Natural killer cell (primary cell): Measurements from ENCODE around the gene MACROD2. TPM values are rescaled to one million over a fixed set of nuclear protein-coding genes. Genes with fewer than 3 reads are reported as not detected.

Experiments used
- ATAC-seq, 3 donors: fragments of 150-1000 bp in 2 of 3; fragments of 200-7000 bp in 1 of 3; cut with Tn5 transposase; 1 replicate in 1 of 3; 2 replicates in 2 of 3; pipeline ENCODE4 v1.10.0; 2021; ENCODE audit warnings: mild to moderate bottlenecking in 2 of 3, moderate library complexity in 2 of 3
- DNase-seq, 2 donors: peaks; one replicate each; pipeline versions ENCODE4 v3.0.0 to v3.0.0-alpha.2; 2013 to 2021; ENCODE audit warnings: mixed read lengths in 1 of 2
- H3K27ac ChIP-seq: one replicate; pipeline ENCODE4 v1.5.1; 2013; ENCODE audit warnings: mild to moderate bottlenecking, low read length
- H3K27me3 ChIP-seq: one replicate; pipeline ENCODE4 v1.6.1; 2013; ENCODE audit warnings: low read length; ENCODE audit not compliant: control insufficient read depth, insufficient read depth
- H3K36me3 ChIP-seq: one replicate; pipeline ENCODE4 v1.6.1; 2013; ENCODE audit warnings: low read length; ENCODE audit not compliant: control insufficient read depth, insufficient read depth
- H3K4me1 ChIP-seq: one replicate; pipeline ENCODE4 v1.6.1; 2013; ENCODE audit warnings: low read length; ENCODE audit not compliant: control insufficient read depth, insufficient read depth
- H3K4me3 ChIP-seq: one replicate; pipeline ENCODE4 v1.5.1; 2013; ENCODE audit warnings: low read length
- H3K9me3 ChIP-seq: one replicate; pipeline ENCODE4 v1.6.1; 2013; ENCODE audit warnings: low read length; ENCODE audit not compliant: control insufficient read depth, insufficient read depth
- H3K27ac Mint-ChIP-seq, 2 donors: one replicate each; pipeline ENCODE4 v1.8.0; 2022; ENCODE audit warnings: mild to moderate bottlenecking in 2 of 2, mixed read lengths in 2 of 2, moderate library complexity in 1 of 2
- H3K27me3 Mint-ChIP-seq, 2 donors: one replicate each; pipeline ENCODE4 v1.8.0; 2022; ENCODE audit warnings: low read depth in 2 of 2, mixed read lengths in 2 of 2
- H3K36me3 Mint-ChIP-seq: one replicate; pipeline ENCODE4 v1.8.0; 2022; ENCODE audit warnings: mixed read lengths
- H3K4me1 Mint-ChIP-seq, 2 donors: one replicate each; pipeline ENCODE4 v1.8.0; 2022; ENCODE audit warnings: mixed read lengths in 2 of 2
- H3K4me3 Mint-ChIP-seq: one replicate; pipeline ENCODE4 v1.8.0; 2022; ENCODE audit warnings: mild to moderate bottlenecking, moderate library complexity, mixed read lengths
- H3K9me3 Mint-ChIP-seq, 2 donors: one replicate each; pipeline ENCODE4 v1.8.0; 2022; ENCODE audit warnings: mixed read lengths in 2 of 2
- WGBS: methylation state at CpG from one replicate; pipeline ENCODE4 v1.1.7; 2013; ENCODE audit warnings: missing lambda C conversion rate; ENCODE audit not compliant: insufficient coverage; 5-methylcytosine and 5-hydroxymethylcytosine counted together
- intact Hi-C: fragments of 100-400 bp; cut with micrococcal nuclease; formaldehyde crosslinking; loops from one replicate; pipeline ENCODE4 v1.14.2; 2022
- total RNA-seq, 4 donors: library from RNA; stranded (reverse); fragments of 120-200 nt in 1 of 4; gene quantifications; one replicate each; pipeline versions ENCODE4 v1.2.3 to v1.2.4, GENCODE V29; 2013 to 2022
- TF ChIP-seq, protein P1 (sequence below): fragments of 200-600 bp; IDR thresholded peaks from one replicate; pipeline ENCODE4 v1.8.0; 2022; ENCODE audit warnings: antibody characterized with exemption

The MACROD2 gene
- total RNA-seq, 3 donors from 2014 or later (not counting 1 experiment from before 2014, with no cell fraction given), result 0.19 to 0.88 TPM; not detected in 1

DNA sequence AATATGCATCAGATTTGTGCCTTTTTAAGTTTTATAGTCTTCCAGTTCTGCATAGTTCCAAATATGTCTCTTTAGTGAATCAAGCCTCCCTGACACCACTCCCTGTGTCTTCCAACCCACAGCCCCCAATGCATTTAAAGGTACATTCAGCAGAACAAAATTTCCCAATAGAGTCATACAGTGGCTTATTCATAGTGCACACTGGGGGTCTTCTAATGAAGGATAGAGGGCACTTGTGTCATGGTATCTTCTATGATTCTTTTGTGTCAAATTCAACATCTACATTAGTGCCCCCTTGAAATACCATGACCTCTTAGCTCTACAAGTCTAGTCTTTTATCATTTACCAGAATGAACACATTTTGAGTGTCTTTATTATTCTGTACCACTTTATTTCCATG, 308.3 kb downstream of the MACROD2 start:
- no peaks in the 10 kb centered on the region for H3K27me3 Mint-ChIP-seq
- H3K4me3 Mint-ChIP-seq, result no peak overlapping the region
- H3K36me3 Mint-ChIP-seq, result peaks cover 9% of the 10 kb centered on the region
- intact Hi-C loops, result no loop called here
- TF ChIP-seq, protein P1, sequence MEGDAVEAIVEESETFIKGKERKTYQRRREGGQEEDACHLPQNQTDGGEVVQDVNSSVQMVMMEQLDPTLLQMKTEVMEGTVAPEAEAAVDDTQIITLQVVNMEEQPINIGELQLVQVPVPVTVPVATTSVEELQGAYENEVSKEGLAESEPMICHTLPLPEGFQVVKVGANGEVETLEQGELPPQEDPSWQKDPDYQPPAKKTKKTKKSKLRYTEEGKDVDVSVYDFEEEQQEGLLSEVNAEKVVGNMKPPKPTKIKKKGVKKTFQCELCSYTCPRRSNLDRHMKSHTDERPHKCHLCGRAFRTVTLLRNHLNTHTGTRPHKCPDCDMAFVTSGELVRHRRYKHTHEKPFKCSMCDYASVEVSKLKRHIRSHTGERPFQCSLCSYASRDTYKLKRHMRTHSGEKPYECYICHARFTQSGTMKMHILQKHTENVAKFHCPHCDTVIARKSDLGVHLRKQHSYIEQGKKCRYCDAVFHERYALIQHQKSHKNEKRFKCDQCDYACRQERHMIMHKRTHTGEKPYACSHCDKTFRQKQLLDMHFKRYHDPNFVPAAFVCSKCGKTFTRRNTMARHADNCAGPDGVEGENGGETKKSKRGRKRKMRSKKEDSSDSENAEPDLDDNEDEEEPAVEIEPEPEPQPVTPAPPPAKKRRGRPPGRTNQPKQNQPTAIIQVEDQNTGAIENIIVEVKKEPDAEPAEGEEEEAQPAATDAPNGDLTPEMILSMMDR, result no peak
- ATAC-seq (no peak), DNase-seq (no peak)
- Histone ChIP-seq H3K4me3 (no peak overlapping the region), H3K27me3 (no peaks in the 10 kb centered on the region), H3K9me3 (no peaks in the 10 kb centered on the region), H3K4me1 (no peaks in the 10 kb centered on the region), H3K36me3 (no peaks in the 10 kb centered on the region), H3K27ac (no peak overlapping the region)
- H3K4me1 Mint-ChIP-seq, result no peaks in the 10 kb centered on the region
- no peak overlapping the region for H3K27ac Mint-ChIP-seq
- H3K9me3 Mint-ChIP-seq, result peaks cover 16 to 17% of the 10 kb centered on the region in 2 donors

DNA sequence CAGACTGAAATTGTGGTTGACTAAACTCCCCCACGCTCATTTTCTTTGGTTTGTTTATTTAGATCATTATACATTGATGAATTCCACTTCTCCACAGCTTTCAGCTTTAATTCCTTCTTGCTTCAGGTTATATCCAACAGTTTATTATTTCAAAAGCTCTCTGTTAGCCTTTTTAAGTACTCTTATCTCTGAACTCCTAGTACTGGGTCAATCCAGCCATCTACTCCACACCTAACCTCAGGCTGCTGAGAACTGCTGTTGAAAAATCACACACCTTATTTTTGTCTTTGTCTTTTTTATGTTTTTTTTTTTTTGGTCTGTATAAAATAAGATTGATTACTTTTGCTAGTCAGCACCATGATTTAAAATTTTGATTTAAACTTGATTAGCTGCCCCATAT, 309.2 kb downstream of the MACROD2 start:
- 86% methylated on average over 1 of the region's 1 CpG for WGBS
- no peaks in the 10 kb centered on the region for H3K27me3 Mint-ChIP-seq
- TF ChIP-seq, protein P1, result no peak

DNA sequence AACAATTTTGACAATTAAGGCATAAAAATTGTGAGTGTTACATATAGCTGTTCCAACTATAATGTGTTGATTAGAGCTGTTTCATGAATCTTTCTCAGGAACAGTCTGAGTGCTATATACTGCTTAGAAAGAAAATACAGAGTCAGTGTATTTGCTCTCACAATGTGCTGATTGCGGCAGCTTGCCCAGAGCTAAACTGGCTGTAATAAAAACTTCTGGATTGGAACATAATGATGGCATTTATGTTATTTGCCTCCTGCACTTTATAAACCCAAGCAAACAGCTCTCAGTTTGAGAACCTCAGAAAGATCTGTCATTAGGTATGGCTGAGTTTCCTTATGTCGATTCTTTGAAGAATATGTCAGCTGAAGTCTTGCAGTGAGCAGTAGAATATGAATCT, 312.6 kb downstream of the MACROD2 start:
- no peak overlapping the region for H3K4me3 Mint-ChIP-seq
- ATAC-seq, result no peak
- TF ChIP-seq, protein P1, result no peak

More for the DNA sequence above, 309.2 kb downstream of the MACROD2 start:
- H3K27ac Mint-ChIP-seq, result no peak overlapping the region
- no peaks in the 10 kb centered on the region for H3K9me3 ChIP-seq
- H3K4me1 Mint-ChIP-seq, result no peaks in the 10 kb centered on the region
- no peak overlapping the region for H3K4me3 ChIP-seq
- H3K9me3 Mint-ChIP-seq, result peaks cover 16% of the 10 kb centered on the region in 2 donors
- no peaks in the 10 kb centered on the region for H3K36me3 ChIP-seq
- H3K27me3 ChIP-seq, result no peaks in the 10 kb centered on the region
- no peak for DNase-seq
- no peak for ATAC-seq
- no peak overlapping the region for H3K4me3 Mint-ChIP-seq
- H3K36me3 Mint-ChIP-seq, result peaks cover 9% of the 10 kb centered on the region
- H3K4me1 ChIP-seq, result no peaks in the 10 kb centered on the region
- H3K27ac ChIP-seq, result no peak overlapping the region
- intact Hi-C loops, result no loop called here

DNA sequence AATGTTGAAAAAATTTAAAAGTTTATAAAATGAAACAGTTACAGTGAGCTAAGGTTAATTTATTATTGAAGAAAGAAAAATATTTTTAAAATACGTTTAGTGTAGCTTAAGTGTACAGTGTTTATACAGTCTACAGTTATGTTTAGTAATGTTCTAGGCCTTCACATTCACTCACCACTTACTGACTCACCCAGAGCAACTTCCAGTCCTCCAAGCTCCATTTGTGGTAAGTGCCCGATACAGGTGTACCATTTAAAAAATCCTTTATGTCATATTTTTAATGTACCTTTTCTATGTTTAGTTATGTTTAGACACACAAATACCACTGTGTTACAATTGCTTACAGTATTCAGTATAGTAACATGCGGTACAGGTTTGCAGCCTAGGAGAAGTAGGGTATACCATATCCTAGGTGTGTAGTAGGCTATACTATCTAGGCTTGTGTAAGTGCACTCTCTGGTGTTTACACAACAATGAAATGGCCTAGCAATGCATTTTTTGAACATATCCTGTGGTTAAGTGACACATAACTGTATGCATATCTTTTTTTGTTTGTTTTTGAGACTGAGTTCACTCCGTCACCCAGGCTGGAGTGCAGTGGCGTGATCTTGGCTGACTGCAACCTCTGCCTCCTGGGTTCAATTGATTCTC, 315.8 kb downstream of the MACROD2 start:
- TF ChIP-seq, protein P1, result no peak
- Histone ChIP-seq H3K9me3 (no peaks in the 10 kb centered on the region), H3K4me1 (no peaks in the 10 kb centered on the region), H3K27ac (no peak overlapping the region), H3K36me3 (no peaks in the 10 kb centered on the region), H3K27me3 (no peaks in the 10 kb centered on the region), H3K4me3 (no peak overlapping the region)
- H3K9me3 Mint-ChIP-seq, result peaks cover 4 to 8% of the 10 kb centered on the region in 2 donors
- no peaks in the 10 kb centered on the region for H3K4me1 Mint-ChIP-seq
- no peaks in the 10 kb centered on the region for H3K36me3 Mint-ChIP-seq
- H3K4me3 Mint-ChIP-seq, result no peak overlapping the region
- WGBS, result 91% methylated on average over 2 of the region's 5 CpGs
- intact Hi-C loops, result no loop called here
- ATAC-seq, result no peak
- no peak overlapping the region for H3K27ac Mint-ChIP-seq
- DNase-seq, result no peak
- no peaks in the 10 kb centered on the region for H3K27me3 Mint-ChIP-seq

More for the DNA sequence above, 312.6 kb downstream of the MACROD2 start:
- Mint-ChIP-seq H3K27ac (no peak overlapping the region), H3K4me1 (no peaks in the 10 kb centered on the region), H3K9me3 (peaks cover 16 to 18% of the 10 kb centered on the region in 2 donors), H3K27me3 (no peaks in the 10 kb centered on the region), H3K36me3 (peaks cover 9% of the 10 kb centered on the region)
- Histone ChIP-seq H3K27ac (no peak overlapping the region), H3K36me3 (no peaks in the 10 kb centered on the region), H3K27me3 (no peaks in the 10 kb centered on the region), H3K4me1 (no peaks in the 10 kb centered on the region), H3K4me3 (no peak overlapping the region), H3K9me3 (no peaks in the 10 kb centered on the region)
- WGBS, result 82% methylated on average over 2 of the region's 2 CpGs
- DNase-seq, result no peak
- intact Hi-C loops, result no loop called here
